Epithelial cell of esophagus (primary cell): Measurements from ENCODE around the gene SLC22A1.

ENCODE experiments used
- DNase-seq: peaks from one replicate; pipeline ENCODE4 v3.0.0; 2010; ENCODE audit warnings: low read depth
- H3K4me3 ChIP-seq: 2 replicates; pipeline ENCODE4 v1.5.1; 2011; ENCODE audit warnings: mild to moderate bottlenecking, low read length, control low read depth
- CTCF ChIP-seq: IDR thresholded peaks from 2 replicates; pipeline ENCODE4 v1.5.1; 2011; ENCODE audit warnings: low read depth, mild to moderate bottlenecking, low read length, control low read depth, inconsistent platforms; ENCODE audit not compliant: insufficient read depth; ENCODE audit errors: missing control alignments

SLC22A1 gene

GRCh38 chr6:160154471-160154870, 32.9 kb downstream of the SLC22A1 start:
- no peak for DNase-seq
- TF ChIP-seq CTCF: no peak
- H3K4me3 ChIP-seq: no peak overlapping the region

GRCh38 chr6:160156842-160157241, 35.2 kb downstream of the SLC22A1 start:
- H3K4me3 ChIP-seq: no peak overlapping the region
- DNase-seq: no peak
- TF ChIP-seq CTCF: no peak

DNA sequence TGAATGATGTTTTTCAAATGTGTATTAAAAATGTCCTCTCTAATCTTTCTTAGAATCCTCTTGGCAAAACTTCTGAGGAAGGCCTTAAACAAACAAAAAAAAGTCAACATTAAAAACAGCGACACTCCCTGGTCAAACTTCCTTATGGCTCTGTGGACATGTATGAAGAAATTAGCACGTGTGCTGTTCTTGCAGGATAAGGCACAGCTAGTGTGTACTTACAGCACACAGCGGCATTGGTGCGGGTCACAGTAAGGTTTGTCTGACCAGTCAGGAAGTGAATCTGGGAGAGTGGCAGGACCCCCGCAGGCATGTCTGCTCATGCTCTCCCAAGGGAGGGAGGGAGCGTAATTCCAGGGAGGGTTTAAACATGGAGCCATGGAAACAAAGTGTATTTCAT, 38.8 kb downstream of the SLC22A1 start:
- TF ChIP-seq CTCF: peak; percentile 40
- no peak overlapping the region for H3K4me3 ChIP-seq
- DNase-seq: peak; percentile 54

DNA sequence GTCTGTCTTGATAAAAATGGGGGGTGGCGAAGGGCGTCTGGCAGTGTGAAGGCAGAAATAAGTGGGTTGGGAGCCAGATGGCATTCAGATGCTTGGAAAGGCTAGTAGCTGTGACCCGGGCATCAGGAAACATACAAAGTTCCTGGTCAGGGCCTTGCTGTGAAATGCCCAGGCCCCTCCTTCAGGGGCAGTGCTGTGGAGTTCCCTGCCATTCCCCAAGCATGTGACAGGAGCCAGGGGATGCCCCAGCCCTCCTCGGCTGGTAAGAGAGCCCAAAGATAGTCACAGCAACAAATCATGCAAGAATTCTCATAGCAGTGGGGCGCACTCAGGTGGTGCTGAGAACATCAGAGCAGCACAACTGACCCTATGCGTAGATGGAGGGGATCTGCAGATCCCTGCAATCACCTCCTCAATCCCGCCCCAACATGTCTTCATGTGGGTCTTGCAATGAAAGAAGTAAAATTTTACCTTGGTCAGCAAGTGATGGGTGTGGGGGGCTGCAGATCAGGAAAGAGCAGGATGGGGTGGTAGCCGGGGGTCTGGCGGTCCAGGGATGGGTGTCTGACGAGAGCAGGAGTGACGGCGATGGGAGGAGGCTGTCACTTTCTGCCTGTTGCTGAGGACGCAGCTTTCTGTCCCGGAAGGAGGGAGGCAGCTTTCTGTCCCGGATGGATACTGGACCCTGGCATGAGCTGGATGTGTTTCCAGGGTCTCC, 39.5 kb downstream of the SLC22A1 start:
- H3K4me3 ChIP-seq: no peak overlapping the region
- no peak for DNase-seq
- no peak for TF ChIP-seq CTCF

DNA sequence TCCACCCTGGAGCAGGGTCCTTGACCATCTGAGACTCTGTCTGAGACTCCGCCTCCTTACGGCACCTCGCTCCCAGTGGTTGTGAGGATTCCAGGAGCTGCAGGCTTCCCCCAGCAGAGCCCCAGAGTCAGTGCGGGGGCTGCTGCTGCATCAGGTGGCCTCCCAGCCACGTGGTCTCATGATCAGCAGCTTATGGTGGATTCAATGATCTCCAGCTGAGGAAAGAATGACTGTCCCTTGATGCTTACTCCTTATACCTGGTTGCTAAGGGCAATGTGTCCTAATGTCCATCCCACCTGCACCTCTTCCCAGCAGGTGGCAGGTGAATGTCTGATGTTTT, 40.0 kb downstream of the SLC22A1 start:
- no peak overlapping the region for H3K4me3 ChIP-seq
- no peak for DNase-seq
- TF ChIP-seq CTCF: no peak

- no peak overlapping the region for H3K4me3 ChIP-seq
- no peak for TF ChIP-seq CTCF
These were observed 40.5 kb downstream of the SLC22A1 start for GRCh38 chr6:160162030-160162566.

GRCh38 chr6:160163425-160163824, 41.8 kb downstream of the SLC22A1 start:
- DNase-seq: no peak

More at GRCh38 chr6:160162030-160162566, 40.5 kb downstream of the SLC22A1 start:
- DNase-seq: peak; percentile 15

More at GRCh38 chr6:160163425-160163824, 41.8 kb downstream of the SLC22A1 start:
- no peak for TF ChIP-seq CTCF
- H3K4me3 ChIP-seq: no peak overlapping the region
